NCI-H2196 (cell line): ENCODE data around the gene CTCFL.

ENCODE experiments used
- DNase-seq: peaks from one replicate; lab custom pipeline; 2025; ENCODE audit not compliant: unreplicated experiment; lab: John Stamatoyannopoulos, UW

CTCFL gene

DNA sequence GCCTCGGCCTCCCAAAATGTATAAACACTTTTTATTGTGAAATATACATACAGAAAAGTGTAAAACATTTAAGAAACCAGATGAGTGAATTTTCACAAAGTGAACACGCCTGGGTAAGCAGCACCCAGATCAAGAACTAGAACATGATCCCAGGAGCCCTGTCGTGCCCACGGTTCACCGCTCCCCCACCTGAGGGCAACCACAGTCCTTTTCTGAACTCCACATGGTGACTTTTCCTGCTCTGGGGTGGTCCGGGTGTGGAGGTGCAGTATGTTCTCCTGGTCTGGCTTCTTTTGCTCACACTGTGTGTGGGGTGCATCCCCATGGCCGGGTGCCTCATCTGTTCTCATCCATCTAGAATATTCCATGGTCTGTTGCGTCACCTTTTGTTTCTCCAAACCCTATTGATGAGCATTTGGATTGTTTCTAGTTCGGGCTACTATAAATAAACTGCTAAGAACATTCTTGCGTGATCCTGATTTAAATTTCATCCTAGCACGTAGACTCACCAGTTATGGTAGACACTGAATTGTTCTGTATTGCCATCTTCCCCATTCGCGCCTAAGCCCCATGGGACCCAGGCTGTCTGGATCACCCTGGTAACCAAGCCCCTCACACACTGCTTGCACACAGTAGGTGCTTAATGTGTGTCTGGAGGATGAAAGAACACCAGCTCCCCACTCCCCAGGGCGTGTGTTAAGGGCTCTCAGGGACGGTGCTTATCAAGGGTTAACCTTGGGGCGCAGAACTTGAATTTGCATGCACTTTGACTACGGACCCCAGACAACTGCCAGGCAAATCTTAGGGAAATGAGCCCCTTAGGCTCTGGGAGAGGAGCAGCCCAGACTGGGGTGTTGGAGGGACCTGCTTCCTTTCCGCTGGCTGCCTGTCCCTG is 56.2 kb downstream of the CTCFL start:
- DNase-seq: no peak

DNA sequence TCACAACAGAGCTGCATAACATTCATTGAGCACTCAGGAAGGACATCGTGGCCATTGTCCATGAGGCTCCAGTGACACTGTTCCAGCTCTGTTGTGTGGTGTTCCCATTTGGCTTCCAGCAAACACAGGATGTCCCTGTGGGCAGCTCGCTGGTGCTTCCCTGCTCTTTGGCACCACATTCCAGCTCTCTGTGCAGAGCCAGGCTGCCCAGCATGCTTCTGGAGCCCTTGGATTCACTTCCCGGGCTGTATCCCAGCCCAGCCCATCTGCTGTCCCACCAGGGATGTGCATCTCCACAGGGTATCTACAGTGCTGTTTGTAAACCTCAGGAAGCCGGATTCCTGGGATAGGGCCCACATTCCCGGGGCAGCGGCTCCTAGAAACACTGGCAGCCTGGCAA is 57.2 kb downstream of the CTCFL start:
- DNase-seq: no peak

DNA sequence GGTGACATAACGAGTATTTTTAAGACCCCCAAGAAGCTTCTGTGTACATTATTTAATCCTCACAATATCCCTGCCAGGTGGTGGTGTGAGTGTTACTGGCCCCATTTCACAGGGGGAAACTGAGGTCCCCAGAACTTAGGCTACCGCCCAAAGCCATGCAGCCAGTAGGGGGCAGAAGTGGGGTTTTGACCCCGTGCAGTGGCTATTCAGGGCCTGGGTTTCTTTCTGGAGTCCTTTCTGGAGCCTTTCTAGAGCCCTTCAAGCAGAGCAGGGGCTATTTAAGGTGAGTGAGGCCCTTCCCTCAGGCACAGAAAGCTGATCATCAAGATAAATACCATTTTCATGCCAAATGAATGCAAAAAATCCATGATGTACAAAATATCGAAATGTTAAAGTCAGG is 59.0 kb downstream of the CTCFL start:
- DNase-seq: no peak

DNA sequence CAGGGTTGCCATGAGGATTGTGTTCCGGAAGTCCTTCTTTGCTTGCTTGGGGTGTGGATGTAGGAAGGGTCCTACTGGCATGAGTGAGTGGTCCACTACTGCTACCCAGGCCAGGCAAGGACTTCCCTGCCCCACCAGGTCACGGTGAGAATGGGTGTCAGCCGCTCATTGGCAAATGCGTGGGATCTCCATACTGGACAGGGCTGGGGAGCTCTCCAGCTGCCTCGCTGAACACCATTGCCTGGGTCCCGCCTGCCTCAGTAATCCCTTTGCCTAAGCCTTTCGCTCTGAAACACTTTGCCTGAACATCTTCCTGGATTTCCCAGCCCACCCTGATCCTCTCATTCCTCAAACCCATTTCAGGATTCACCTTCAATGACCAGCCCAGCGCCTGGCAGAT is 59.5 kb downstream of the CTCFL start:
- DNase-seq: no peak

DNA sequence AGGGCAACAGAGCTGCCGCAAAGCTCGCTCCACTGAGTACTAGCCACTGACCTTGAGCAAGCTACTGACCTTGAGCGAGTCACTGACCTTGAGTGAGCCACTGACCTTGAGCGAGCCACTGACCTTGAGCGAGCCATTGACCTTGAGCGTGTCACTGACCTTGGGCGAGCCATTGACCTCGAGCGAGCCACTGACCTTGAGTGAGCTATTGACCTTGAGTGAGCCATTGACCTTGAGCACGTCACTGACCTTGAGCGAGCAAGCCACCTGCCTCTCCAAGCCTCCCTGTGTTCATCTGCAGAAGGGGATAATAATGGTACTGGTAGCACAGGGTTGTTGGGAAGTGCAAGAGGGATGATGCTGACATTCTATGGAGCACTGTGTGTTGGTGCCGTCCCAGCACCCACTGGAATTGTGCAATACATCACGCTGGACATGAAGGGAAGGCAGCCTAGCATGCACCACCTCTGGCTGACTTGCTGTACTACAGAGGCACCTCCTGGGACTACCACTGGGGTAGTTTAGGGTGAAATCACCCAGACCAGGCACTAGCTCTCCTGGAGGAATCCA is 60.2 kb downstream of the CTCFL start:
- DNase-seq: no peak

DNA sequence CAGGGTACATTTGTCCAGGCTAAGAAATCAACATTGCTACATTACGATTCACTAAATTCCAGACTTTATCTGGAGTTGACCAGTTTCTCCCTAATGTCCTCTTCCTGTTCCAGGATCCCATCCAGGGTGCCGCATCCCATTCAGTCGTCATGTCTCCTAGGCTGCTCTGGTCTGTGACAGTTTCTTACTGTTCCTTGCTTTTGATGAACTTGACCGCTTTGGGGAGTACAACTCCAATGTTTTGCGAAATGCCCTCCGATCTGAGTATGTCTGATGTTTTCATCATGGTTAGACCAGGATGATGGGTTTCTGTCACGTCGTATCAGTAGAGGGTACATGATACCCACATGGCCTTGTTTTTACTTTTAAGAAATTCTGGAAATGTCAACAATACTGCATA is 62.2 kb downstream of the CTCFL start:
- DNase-seq: no peak

DNA sequence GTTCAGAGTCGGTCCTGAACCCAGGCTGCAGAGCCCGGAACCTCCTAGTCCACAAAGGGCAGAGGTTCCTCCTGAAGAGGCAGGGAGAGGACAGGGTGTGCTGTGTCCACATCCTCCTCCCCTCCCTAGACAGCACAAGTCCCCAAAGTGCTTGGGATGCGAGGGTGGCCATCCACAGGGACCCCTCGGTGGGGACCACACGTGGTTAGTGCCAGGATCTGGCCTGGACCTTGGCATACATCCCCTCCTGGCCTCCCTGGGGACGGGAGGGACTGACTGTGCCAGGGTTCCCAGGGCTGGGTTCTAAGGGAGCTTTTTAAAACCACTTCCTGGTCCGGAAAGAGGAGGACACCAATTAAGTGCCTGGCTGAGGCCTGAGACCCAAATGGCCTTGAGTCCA is 63.2 kb downstream of the CTCFL start:
- no peak for DNase-seq

DNA sequence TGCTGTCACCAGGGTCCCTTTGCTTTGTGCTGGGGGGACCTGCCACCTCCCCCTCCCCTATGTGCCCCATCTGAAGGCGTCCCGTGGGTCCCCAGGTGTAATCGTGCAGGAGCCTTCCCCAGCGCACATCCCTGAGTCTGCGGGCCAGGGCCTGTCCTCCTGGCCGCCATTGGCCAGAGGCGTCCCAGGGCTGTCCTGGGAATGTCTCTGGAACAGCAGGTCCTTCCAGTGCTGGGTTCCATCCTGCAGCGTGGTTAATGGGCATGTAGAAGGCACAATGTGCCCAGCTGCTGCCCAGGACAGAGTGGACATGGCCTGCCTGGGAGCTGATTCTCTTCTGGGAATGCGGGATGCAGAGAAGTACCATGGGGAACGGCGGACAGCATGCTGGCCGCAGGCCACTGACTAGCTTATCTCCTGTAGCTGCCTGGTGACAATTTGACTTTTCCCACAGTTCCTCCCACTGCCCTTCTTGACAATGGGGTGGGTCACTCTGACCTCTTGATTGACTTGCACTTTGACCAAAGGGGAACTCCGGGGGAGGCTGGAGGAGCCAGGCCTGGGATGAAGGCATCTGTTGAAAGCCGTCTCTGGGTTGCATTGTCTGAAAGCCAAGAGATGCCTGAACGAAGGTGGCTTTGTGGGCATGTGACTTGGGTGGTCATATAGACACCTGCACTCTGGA is 64.0 kb downstream of the CTCFL start:
- DNase-seq: no peak

DNA sequence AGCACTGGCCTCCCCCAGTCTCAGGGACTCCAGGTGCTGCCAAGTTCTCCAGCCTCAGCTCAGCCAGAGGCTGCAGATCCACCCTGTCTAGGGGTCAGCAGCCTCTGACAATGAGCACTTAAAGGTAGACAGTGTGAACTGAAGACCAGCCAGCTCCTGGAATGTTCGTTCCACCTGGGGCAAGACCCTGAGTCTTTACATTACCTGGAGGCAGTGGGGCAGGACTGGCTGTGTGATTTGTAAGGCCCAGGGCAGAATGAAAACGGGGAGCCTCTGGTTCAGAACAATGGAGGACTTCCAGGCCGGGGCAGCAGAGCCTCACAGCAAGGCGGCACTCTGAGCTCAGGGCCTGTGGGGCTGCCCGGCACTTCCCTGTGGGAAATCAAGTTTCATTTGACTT is 65.0 kb downstream of the CTCFL start:
- DNase-seq: no peak

DNA sequence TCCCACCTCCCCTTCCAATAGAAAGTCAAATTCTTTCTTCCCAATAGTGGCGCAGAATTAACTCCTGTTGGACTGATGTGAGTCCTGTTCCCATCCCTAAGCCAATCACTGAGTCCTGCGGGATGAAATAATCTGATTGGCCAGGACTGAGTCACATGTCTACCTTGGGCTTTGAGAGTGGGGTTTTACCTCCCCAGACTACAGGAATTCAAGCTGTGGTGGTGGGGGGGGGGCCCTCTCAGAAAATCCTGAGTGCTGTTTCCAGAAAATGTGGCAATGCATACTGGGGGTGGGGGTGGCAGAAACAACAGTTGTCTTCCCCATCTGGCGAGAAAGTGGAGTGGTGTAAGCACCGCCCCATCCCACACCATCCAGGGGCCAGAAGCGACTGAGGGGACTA is 65.7 kb downstream of the CTCFL start:
- no peak for DNase-seq

DNA sequence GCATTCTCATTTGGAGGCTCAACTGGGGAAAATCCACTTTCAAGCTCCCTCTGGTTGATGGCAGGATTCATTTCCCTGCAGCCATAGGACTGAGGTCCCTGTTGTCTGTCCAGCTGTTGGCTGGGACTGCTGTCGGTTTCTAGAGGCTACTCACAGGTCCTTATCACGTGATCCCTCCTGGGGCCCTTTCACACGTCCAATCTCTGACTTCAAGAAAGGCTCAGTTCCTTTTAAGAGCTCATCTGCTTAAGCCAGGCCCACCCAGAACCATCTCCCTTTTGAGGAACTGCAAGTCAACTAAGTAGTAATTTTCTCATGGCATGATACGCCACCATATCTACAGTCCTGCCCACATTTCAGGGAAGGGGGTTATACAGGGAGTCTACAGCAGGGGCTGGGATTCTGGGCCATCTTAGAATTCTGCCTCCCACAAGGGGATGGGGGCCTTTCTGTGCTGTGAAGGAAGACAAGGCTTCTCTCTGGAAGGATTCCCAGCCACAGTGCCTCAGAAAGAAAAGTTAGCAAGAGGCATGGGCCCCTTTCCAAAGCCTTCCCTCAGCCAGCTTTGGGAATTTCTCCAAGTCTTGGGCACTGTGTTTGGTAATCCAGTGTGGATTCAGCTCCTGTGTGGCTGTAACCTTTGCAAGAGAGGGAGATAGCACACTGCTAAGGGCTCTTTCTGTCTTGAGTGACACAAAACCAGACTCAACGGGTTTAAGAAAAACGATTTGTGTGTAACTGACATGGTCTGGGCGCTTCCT is 66.4 kb downstream of the CTCFL start:
- DNase-seq: no peak

DNA sequence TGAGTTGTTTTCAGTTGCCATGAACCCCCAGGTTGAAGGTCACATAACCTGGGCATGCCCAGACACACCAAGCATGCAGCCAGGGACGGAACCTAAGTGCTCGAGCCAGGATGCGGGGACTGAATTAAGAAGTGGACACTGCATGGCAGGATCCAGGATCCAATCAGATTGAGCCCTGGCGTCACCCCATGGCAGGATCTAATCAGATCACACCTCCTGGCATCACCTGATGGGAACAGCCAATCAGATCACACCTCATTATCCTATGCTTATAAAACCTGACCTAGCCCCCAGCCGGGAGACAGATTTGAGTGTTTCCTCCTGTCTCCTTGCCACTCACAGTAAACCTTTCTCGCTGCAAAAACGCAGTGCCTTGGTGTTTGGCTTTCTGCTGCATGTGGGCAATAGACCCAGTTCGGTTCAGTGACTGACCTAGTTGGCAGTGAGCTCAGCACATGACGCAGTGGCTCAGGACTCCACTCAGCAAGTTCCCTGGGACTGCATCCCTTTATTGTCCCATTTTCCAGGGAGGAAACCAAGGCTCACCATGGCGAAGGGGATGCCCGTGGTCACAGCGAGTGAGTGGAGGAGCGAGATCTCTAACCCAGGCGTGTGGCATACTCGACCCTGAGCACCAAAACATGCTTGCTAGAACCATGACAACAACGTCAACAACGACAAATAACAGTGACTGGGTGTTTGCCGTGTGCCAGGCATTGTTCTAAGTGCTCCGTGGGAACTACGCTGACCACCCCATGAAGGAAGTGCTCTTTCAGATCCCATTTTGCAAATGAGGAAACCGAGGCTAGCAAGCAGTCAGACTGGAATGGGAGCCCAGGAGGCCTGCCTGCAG is 67.5 kb downstream of the CTCFL start:
- DNase-seq: peak; percentile 15

DNA sequence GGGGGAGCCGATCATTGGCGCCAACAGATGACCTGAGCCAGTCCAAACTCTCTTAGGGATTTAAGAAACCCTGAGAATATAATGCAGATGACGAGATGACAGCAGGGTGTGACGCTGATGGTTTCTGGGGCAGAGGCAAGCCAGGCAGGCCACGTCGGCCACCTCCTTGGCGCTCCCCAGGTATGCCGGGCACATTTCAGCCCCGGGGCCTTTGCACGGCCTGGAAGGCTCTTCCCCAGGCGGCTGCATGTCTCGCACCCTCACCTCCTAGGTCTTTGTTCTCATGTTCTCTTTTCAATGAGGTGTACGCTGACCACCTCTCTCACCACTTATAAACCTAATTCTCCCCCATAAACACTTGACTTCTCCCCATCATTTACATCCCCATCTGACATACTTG is 68.8 kb downstream of the CTCFL start:
- no peak for DNase-seq

DNA sequence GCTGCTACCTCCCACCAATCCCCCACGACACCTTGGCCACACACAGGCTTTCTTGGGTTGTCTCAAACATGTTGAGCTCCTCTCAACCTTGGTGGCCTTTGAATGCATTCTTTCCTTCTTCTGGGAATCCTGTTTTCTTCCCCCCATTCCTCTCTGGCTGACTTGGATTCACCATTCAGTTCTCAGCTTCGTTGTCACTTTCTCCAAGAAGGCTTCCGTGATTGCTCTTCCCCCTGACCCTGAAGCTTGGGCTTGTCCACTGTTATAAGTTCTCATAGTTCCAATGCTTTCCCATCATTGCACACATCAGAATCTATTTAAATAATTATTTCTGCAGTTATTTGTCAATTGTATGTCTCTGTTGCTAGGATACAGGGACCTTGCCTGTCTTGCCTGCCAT is 69.6 kb downstream of the CTCFL start:
- no peak for DNase-seq

DNA sequence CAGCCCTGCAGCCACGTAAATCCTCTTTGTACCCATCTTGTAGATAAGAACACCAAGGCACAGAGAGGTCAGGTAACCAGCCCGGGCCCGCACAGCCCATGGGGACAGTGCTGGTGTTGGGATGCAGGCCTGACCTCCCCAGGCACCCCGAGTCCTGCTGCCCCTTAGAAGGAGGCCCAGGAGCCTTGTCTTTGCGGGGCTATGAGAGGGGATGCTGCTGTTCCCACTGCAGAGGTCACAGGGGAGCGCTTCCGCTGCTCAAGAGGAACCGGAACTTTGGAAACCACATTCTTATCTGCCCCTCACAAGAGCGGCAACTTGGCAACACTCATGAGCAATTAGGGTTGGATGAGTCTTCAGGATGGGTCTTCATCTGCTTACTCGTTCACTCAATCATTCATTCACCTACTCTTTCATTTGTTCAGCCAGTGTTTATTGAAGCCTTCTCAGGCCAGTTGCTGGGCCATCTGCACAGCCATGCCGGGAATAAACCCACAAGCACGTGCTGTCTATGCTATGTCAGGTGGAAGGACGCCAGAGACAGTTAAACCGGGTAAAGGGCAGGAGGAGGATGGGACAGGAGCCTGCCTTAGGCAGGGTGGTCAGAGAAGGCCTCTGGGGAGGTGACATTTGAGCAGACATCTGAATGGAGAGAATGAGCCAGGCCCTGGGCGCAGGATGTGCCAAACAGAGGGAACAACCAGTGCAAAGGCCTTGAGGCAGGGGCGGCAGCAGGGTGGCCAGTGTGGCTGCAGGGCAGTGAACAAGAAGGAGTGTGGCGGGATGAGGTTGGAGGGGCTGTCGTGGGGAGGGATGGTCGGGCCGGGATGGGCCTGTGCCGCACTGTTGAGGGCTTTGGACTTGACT is 72.9 kb downstream of the CTCFL start:
- DNase-seq: no peak

DNA sequence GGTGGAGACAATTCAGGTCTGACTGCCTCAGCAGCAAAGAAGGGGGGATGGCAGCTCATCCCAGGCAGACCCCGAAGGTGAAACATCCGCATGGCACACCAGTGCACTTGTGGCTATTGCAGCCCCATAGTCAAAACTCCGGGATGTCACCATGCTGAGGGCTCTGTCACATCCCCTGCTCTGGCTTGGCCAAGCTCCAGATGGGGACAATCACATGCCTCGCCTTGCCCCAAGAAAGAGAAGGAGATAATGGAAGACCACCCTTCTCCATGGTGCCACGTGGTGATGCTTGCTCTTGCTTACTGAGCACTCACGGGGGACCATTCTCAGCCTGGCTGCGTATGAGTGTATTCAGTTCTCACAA is 73.5 kb downstream of the CTCFL start:
- DNase-seq: no peak

DNA sequence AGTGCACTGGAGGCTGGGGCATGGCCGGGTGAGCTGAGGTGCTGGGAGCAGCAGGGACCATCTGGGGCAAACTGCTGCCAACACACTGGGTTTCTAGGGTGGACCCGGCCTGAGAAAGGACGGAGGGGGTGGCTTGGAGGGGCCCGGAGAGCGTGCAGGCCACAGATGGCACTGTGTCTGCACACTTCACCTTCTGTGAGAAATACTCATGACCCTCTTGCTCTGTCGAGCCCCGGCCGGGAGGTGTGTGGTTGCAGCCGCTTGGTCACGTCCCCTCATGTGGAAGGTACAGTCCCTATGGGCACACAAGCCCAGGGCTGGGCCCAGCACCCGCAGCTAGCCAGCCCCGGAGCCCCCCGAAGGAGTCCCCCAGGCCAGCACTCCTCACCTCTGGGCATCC is 74.0 kb downstream of the CTCFL start:
- DNase-seq: no peak

DNA sequence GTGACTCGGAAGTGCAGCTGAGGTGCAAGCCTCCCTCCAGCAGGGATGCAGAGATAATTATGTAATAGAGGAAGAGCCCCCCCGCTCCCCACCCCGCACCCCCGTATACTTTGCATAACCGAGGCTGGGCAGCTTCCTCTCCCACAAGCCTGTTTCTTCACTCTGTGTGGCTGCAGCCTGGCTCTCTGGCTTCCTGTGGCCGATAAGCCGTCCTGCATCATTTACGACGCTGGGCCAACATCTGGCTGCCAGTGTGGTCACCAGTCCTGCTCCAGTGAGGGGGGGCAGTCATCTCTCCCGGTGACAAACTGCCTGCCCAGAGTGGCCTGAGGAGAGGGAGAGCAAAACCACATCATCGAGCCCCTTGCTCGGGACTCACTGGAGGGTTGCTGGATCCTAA is 74.5 kb downstream of the CTCFL start:
- no peak for DNase-seq

DNA sequence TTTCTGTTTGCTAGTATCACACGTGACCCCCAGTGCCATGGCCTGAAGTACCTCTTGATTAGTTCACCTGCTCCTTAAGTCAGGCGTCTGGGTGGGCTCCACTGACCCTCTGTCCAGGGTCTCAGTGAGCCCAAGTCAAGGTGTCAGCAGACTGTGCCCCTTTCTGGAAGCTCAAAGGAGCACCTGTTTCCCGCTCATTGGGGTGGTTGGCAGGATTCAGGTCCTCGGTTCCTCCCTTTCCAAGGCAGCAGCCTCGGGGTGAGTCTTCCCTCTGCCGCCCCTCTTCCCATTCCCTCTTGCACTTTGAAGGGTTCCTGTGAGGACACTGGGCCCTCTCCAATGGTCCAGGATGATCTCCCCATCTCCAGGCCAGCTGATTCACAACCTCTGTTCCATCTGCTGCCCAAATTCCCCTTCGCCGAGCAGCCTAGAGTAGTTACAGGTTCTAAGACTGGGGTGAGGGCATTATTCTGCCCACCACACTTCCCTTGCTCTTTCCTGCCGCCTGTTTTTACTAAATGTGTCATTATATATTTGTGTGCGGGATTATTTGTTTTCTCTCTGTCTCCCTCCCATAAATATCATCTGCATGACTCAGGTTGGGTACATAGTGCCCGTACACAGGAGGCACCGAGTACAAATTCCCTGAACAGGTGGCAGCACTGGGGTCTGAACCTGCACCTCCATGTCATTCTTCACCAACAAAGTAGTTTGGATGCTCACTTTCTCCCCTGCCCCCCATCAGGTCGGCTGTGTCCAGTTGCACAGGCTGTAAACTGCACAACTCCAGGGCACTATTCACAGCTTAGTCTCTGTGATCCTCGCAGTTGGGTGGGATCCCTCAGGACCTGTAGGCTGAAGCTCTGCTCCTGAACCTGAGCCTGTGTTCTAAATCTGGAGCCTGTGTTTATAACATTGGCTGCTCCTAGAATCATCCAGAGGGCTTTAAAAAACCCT is 75.3 kb downstream of the CTCFL start:
- no peak for DNase-seq
